Erythroblast (primary cell): ENCODE results near the gene BCL2.
A peak's percentile ranks its signal among the peaks of the same experiment; 100 is the strongest.

Experiments
- DNase-seq, 2 experiments: peaks; one replicate each; lab custom pipeline; 2025; lab: John Stamatoyannopoulos, UW
- GATA1 ChIP-seq: IDR thresholded peaks from 2 replicates; pipeline ENCODE4 v1.6.1; 2011; ENCODE audit warnings: low read depth, mild to moderate bottlenecking, control low read depth, low read length, moderate library complexity
- POLR2A ChIP-seq: IDR thresholded peaks from 2 replicates; pipeline ENCODE4 v1.6.1; 2011; ENCODE audit warnings: mild to moderate bottlenecking, low read length

BCL2 gene

GRCh38 chr18:63320123-63320974 is 780 bp upstream of the BCL2 start:
- no peak for TF ChIP-seq POLR2A
- TF ChIP-seq GATA1, result no peak
- DNase-seq, result peak; percentile 89 to 90

GRCh38 chr18:63318889-63319382 is 633 bp downstream of the BCL2 start:
- DNase-seq, result peak; percentile 45 to 52
- TF ChIP-seq POLR2A, result no peak
- no peak for TF ChIP-seq GATA1

GRCh38 chr18:63317982-63318888 is 1.3 kb downstream of the BCL2 start:
- no peak for TF ChIP-seq POLR2A
- TF ChIP-seq GATA1, result no peak

GRCh38 chr18:63317556-63317946 is 2.0 kb downstream of the BCL2 start:
- TF ChIP-seq POLR2A, result no peak
- no peak for TF ChIP-seq GATA1
- peak in 1 of 2 experiments; percentile 27 for DNase-seq

More at GRCh38 chr18:63317982-63318888, 1.3 kb downstream of the BCL2 start:
- DNase-seq, result peak; percentile 58 to 71

- TF ChIP-seq POLR2A (no peak), GATA1 (no peak)
- no peak for DNase-seq
Measured at GRCh38 chr18:63316612-63317555, 2.7 kb downstream of the BCL2 start.

GRCh38 chr18:63315876-63316275 is 3.7 kb downstream of the BCL2 start:
- DNase-seq, result no peak
- TF ChIP-seq GATA1, result no peak

GRCh38 chr18:63315131-63315662 is 4.4 kb downstream of the BCL2 start:
- TF ChIP-seq GATA1 (no peak), POLR2A (no peak)
- DNase-seq, result no peak

GRCh38 chr18:63314062-63314790 is 5.3 kb downstream of the BCL2 start:
- TF ChIP-seq GATA1, result no peak
- TF ChIP-seq POLR2A, result no peak
- no peak for DNase-seq

GRCh38 chr18:63313396-63313917 is 6.1 kb downstream of the BCL2 start:
- TF ChIP-seq POLR2A (no peak), GATA1 (no peak)
- DNase-seq, result peak in 1 of 2 experiments; percentile 14

- TF ChIP-seq POLR2A, result no peak
- no peak for TF ChIP-seq GATA1
- no peak for DNase-seq
Measured at GRCh38 chr18:63312737-63313395, 6.7 kb downstream of the BCL2 start.

GRCh38 chr18:63312019-63312409 is 7.6 kb downstream of the BCL2 start:
- TF ChIP-seq POLR2A, result no peak
- TF ChIP-seq GATA1, result no peak
- DNase-seq, result no peak
